ENCODE results near the gene CNTNAP5.

CNTNAP5 gene

GRCh38 chr2:124482044-124482443 lies 457.0 kb downstream of the CNTNAP5 start:
- no peak for DNase-seq

GRCh38 chr2:124482551-124482950 lies 457.5 kb downstream of the CNTNAP5 start:
- DNase-seq = no peak

GRCh38 chr2:124485659-124486058 lies 460.6 kb downstream of the CNTNAP5 start:
- peak; percentile 8 for DNase-seq

GRCh38 chr2:124489686-124490085 lies 464.6 kb downstream of the CNTNAP5 start:
- DNase-seq = no peak

- no peak for DNase-seq
Observed at GRCh38 chr2:124501575-124502152, 476.6 kb downstream of the CNTNAP5 start.

GRCh38 chr2:124514236-124514635 lies 489.1 kb downstream of the CNTNAP5 start:
- DNase-seq = no peak

GRCh38 chr2:124520953-124521352 lies 495.9 kb downstream of the CNTNAP5 start:
- DNase-seq = no peak

- DNase-seq = no peak
Observed at GRCh38 chr2:124523096-124523495, 498.0 kb downstream of the CNTNAP5 start.

GRCh38 chr2:124524155-124524915 lies 499.2 kb downstream of the CNTNAP5 start:
- no peak for DNase-seq

- DNase-seq = no peak
Observed at GRCh38 chr2:124526221-124526620, 501.1 kb downstream of the CNTNAP5 start.

- DNase-seq = peak; percentile 52
Observed at GRCh38 chr2:124530203-124530602, 505.1 kb downstream of the CNTNAP5 start.

GRCh38 chr2:124533226-124533954 lies 508.3 kb downstream of the CNTNAP5 start:
- DNase-seq = no peak

- DNase-seq = no peak
Observed at GRCh38 chr2:124534028-124534427, 508.9 kb downstream of the CNTNAP5 start.

- no peak for DNase-seq
Observed at GRCh38 chr2:124535816-124536215, 510.7 kb downstream of the CNTNAP5 start.

GRCh38 chr2:124536591-124536990 lies 511.5 kb downstream of the CNTNAP5 start:
- DNase-seq = no peak

GRCh38 chr2:124538549-124538948 lies 513.5 kb downstream of the CNTNAP5 start:
- no peak for DNase-seq

- no peak for DNase-seq
Observed at GRCh38 chr2:124540805-124541204, 515.7 kb downstream of the CNTNAP5 start.

- DNase-seq = peak; percentile 66
Observed at GRCh38 chr2:124542932-124543640, 518.0 kb downstream of the CNTNAP5 start.

GRCh38 chr2:124547700-124548099 lies 522.6 kb downstream of the CNTNAP5 start:
- DNase-seq = no peak

GRCh38 chr2:124558277-124558905 lies 533.3 kb downstream of the CNTNAP5 start:
- no peak for DNase-seq

- DNase-seq = no peak
Observed at GRCh38 chr2:124559236-124559635, 534.1 kb downstream of the CNTNAP5 start.

- no peak for DNase-seq
Observed at GRCh38 chr2:124560592-124561112, 535.6 kb downstream of the CNTNAP5 start.

GRCh38 chr2:124561486-124561885 lies 536.4 kb downstream of the CNTNAP5 start:
- DNase-seq = no peak

Measured in DMS53 (cell line).